ENCODE measurements around the gene ABCB6. TPM values are rescaled to one million over a fixed set of nuclear protein-coding genes. Genes with fewer than 3 reads are reported as not detected.
"Not testable (repeated sequence)": the region's sequence is repeated elsewhere in the genome, so short reads cannot be mapped to it uniquely, and the experiment has no call there.

Gene ABCB6
- polyA plus RNA-seq, 1 donor = 42.6 TPM

- no peak for DNase-seq
Measured at GRCh38 chr2:219214141-219214540, 4.6 kb downstream of the ABCB6 start.

GRCh38 chr2:219213486-219214071 lies 5.2 kb downstream of the ABCB6 start:
- no peak for DNase-seq

GRCh38 chr2:219213026-219213415 lies 5.7 kb downstream of the ABCB6 start:
- DNase-seq = no peak

- no peak for DNase-seq
Measured at GRCh38 chr2:219210886-219211362, 7.8 kb downstream of the ABCB6 start.

- DNase-seq = no peak
Measured at GRCh38 chr2:219210196-219210885, 8.4 kb downstream of the ABCB6 start.

GRCh38 chr2:219209236-219210195 lies 9.2 kb downstream of the ABCB6 start:
- DNase-seq = no peak

GRCh38 chr2:219207884-219208740 lies 10.6 kb downstream of the ABCB6 start:
- no peak for DNase-seq

GRCh38 chr2:219207134-219207883 lies 11.4 kb downstream of the ABCB6 start:
- no peak for DNase-seq

- peak; percentile 94 for DNase-seq
Measured at GRCh38 chr2:219206328-219207133, 12.2 kb downstream of the ABCB6 start, which contains the start of gene ZFAND2B. ZFAND2B (plus strand) TSS chr2:219206782; CDS start chr2:219206988, 206 bp downstream.

- DNase-seq = no peak
Measured at GRCh38 chr2:219205981-219206327, 12.8 kb downstream of the ABCB6 start.

GRCh38 chr2:219205165-219205538 lies 13.6 kb downstream of the ABCB6 start:
- DNase-seq = no peak

GRCh38 chr2:219204425-219205164 lies 14.2 kb downstream of the ABCB6 start:
- no peak for DNase-seq

- DNase-seq = not testable (repeated sequence)
Measured at GRCh38 chr2:219201331-219201730, 17.4 kb downstream of the ABCB6 start.

- DNase-seq = not testable (repeated sequence)
Measured at GRCh38 chr2:219200502-219201326, 18.0 kb downstream of the ABCB6 start.

- DNase-seq = no peak
Measured at GRCh38 chr2:219199470-219200211, 19.1 kb downstream of the ABCB6 start.

GRCh38 chr2:219198974-219199373 lies 19.8 kb downstream of the ABCB6 start:
- no peak for DNase-seq

- DNase-seq = no peak
Measured at GRCh38 chr2:219197388-219197787, 21.4 kb downstream of the ABCB6 start.

Data from left kidney (tissue), 2 donors.